ENCODE measurements around the gene GUF1.
"Not testable (repeated sequence)": the region's sequence is repeated elsewhere in the genome, so short reads cannot be mapped to it uniquely, and the experiment has no call there.

DNA sequence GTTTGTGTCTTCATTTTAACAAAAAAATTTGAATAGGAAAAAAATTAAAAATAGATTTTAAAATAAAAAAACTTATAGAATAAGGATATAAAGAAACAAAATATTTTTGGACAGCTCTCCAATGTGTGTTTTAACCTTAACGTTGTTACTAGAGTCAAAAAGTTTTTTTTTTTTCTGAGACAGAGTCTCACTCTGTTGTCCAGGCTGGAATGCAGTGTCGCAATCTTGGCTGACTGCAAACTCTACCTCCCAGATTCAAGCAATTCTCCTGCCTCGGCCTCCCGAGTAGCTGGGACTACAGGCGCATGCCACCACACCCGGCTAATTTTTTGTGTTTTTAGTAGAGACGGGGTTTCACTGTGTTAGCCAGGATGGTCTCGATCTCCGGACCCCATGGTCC lies 50.5 kb downstream of the GUF1 start:
- TF ChIP-seq CTCF (conservative IDR thresholded peaks at IDR 0.05); EZH2 (IDR thresholded peaks at IDR 0.05; ENCODE audit: low read depth): not testable (repeated sequence)
